ENCODE data around the gene PRLR. TPM values are rescaled to one million over a fixed set of nuclear protein-coding genes. Genes with fewer than 3 reads are reported as not detected.

Gene PRLR
- total and polyA plus RNA-seq, 2 experiments from 2014 or later: 21.8 to 99.8 TPM

- 95% methylated on average over 3 of the region's 3 CpGs for WGBS (ENCODE audit: low lambda C conversion rate, missing lambda C conversion rate)
- Histone ChIP-seq H3K4me3 (no peak overlapping the region), H3K36me3 (replicated peaks; ENCODE audit: insufficient read depth, low read depth) (no peaks in the 10 kb centered on the region), H3K27ac (no peak overlapping the region), H3K79me2 (peaks cover 84% of the 10 kb centered on the region), H3K9me3 (ENCODE audit: low read depth) (no peaks in the 10 kb centered on the region), H3K9me2 (replicated peaks; ENCODE audit: insufficient read depth) (no peaks in the 10 kb centered on the region), H3K4me1 (ENCODE audit: insufficient read depth) (no peaks in the 10 kb centered on the region), H3K27me3 (no peaks in the 10 kb centered on the region), H3K4me2 (no peak overlapping the region), H2AFZ (no peak overlapping the region), H4K20me1 (ENCODE audit: insufficient read depth, poor library complexity, severe bottlenecking) (no peaks in the 10 kb centered on the region)
- DNase-seq (ENCODE audit: low spot score): no peak
- TF ChIP-seq EZH2phosphoT487 (IDR thresholded peaks at IDR 0.05; ENCODE audit: low read depth, severe bottlenecking, unreplicated experiment) (no peak), CTCF (IDR thresholded peaks at IDR 0.05; ENCODE audit: poor library complexity) (no peak), EZH2 (IDR thresholded peaks at IDR 0.05; ENCODE audit: borderline replicate concordance) (no peak)
Measured at GRCh38 chr5:35209862-35210261, 20.4 kb downstream of the PRLR start.

- no peak overlapping the region for H3K4me2 ChIP-seq
- H3K9me3 ChIP-seq (ENCODE audit: low read depth): no peaks in the 10 kb centered on the region
- WGBS (ENCODE audit: low lambda C conversion rate, missing lambda C conversion rate): 70% methylated on average over 1 of the region's 1 CpG
- peaks cover 59% of the 10 kb centered on the region for H3K79me2 ChIP-seq
- H3K9me2 ChIP-seq (replicated peaks; ENCODE audit: insufficient read depth): no peaks in the 10 kb centered on the region
- H2AFZ ChIP-seq: no peak overlapping the region
- peaks cover 4% of the 10 kb centered on the region for H4K20me1 ChIP-seq (ENCODE audit: insufficient read depth, poor library complexity, severe bottlenecking)
- H3K4me3 ChIP-seq: no peak overlapping the region
- no peak overlapping the region for H3K27ac ChIP-seq
- H3K36me3 ChIP-seq (replicated peaks; ENCODE audit: insufficient read depth, low read depth): no peaks in the 10 kb centered on the region
- no peaks in the 10 kb centered on the region for H3K27me3 ChIP-seq
- no peak for TF ChIP-seq CTCF (IDR thresholded peaks at IDR 0.05; ENCODE audit: poor library complexity)
- no peak for TF ChIP-seq EZH2 (IDR thresholded peaks at IDR 0.05; ENCODE audit: borderline replicate concordance)
- TF ChIP-seq EZH2phosphoT487 (IDR thresholded peaks at IDR 0.05; ENCODE audit: low read depth, severe bottlenecking, unreplicated experiment): no peak
- no peak for DNase-seq (ENCODE audit: low spot score)
- H3K4me1 ChIP-seq (ENCODE audit: insufficient read depth): peaks cover 7% of the 10 kb centered on the region
Measured at GRCh38 chr5:35205606-35206005, 24.7 kb downstream of the PRLR start.

GRCh38 chr5:35205186-35205585 is 25.1 kb downstream of the PRLR start:
- H3K4me2 ChIP-seq: no peak overlapping the region
- WGBS (ENCODE audit: low lambda C conversion rate, missing lambda C conversion rate): 84% methylated on average over 2 of the region's 2 CpGs

More at GRCh38 chr5:35205186-35205585, 25.1 kb downstream of the PRLR start:
- Histone ChIP-seq H4K20me1 (ENCODE audit: insufficient read depth, poor library complexity, severe bottlenecking) (peaks cover 4% of the 10 kb centered on the region), H3K9me3 (ENCODE audit: low read depth) (no peaks in the 10 kb centered on the region), H3K4me1 (ENCODE audit: insufficient read depth) (peaks cover 7% of the 10 kb centered on the region), H3K27ac (no peak overlapping the region), H3K36me3 (replicated peaks; ENCODE audit: insufficient read depth, low read depth) (no peaks in the 10 kb centered on the region), H2AFZ (no peak overlapping the region), H3K9me2 (replicated peaks; ENCODE audit: insufficient read depth) (no peaks in the 10 kb centered on the region), H3K27me3 (no peaks in the 10 kb centered on the region), H3K4me3 (no peak overlapping the region), H3K79me2 (peaks cover 57% of the 10 kb centered on the region)
- TF ChIP-seq EZH2phosphoT487 (IDR thresholded peaks at IDR 0.05; ENCODE audit: low read depth, severe bottlenecking, unreplicated experiment): no peak
- no peak for TF ChIP-seq CTCF (IDR thresholded peaks at IDR 0.05; ENCODE audit: poor library complexity)
- no peak for TF ChIP-seq EZH2 (IDR thresholded peaks at IDR 0.05; ENCODE audit: borderline replicate concordance)
- no peak for DNase-seq (ENCODE audit: low spot score)

Measured in hepatocyte (in vitro differentiated cells).